OCI-LY7 (cell line): Measurements from ENCODE around the gene ATP4A. TPM values are rescaled to one million over a fixed set of nuclear protein-coding genes. Genes with fewer than 3 reads are reported as not detected.

Source experiments
- BruUV-seq: library from RNA; stranded (reverse); fragments of 400-500 nt; replicated peaks from 2 replicates; lab custom pipeline; 2021; lab: Mats Ljungman, UMichigan
- CTCF ChIA-PET: fragments of 300-600 bp; sonication (Branson Sonifier 250); formaldehyde crosslinking; loops from one replicate; lab custom pipeline; 2022; ENCODE audit warnings: antibody characterized with exemption; ENCODE audit not compliant: unreplicated experiment; lab: Charles Lee
- POLR2A ChIA-PET: fragments of 300-600 bp; sonication (Branson Sonifier 250); formaldehyde crosslinking; loops from one replicate; lab custom pipeline; 2022; ENCODE audit warnings: antibody characterized with exemption; lab: Charles Lee
- DNase-seq: peaks from one replicate; pipeline ENCODE4 v3.0.0-alpha.2; 2015; ENCODE audit warnings: low spot score
- H2AFZ ChIP-seq: fragments of 200-600 bp; sonication (generic), shearing (Covaris generic); 2 replicates; pipeline ENCODE4 v1.6.1; 2014; ENCODE audit warnings: mild to moderate bottlenecking, antibody characterized with exemption, low read length, moderate library complexity
- H3K27ac ChIP-seq: fragments of 200-600 bp; sonication (generic); 2 replicates; pipeline ENCODE4 v1.5.1; 2014; ENCODE audit warnings: mixed run types, low read depth, mild to moderate bottlenecking, moderate library complexity, low read length, inconsistent platforms; ENCODE audit not compliant: poor library complexity, severe bottlenecking
- H3K36me3 ChIP-seq: fragments of 200-600 bp; sonication (generic); 2 replicates; pipeline ENCODE4 v1.6.1; 2014; ENCODE audit warnings: mild to moderate bottlenecking, antibody characterized with exemption, low read length, moderate library complexity, mixed read lengths; ENCODE audit not compliant: insufficient read depth
- H3K4me1 ChIP-seq: fragments of 200-600 bp; sonication (generic); 2 replicates; pipeline ENCODE4 v1.5.1; 2014; ENCODE audit warnings: mild to moderate bottlenecking, low read length; ENCODE audit not compliant: insufficient read depth, poor library complexity, severe bottlenecking
- H3K4me2 ChIP-seq: fragments of 200-600 bp; sonication (generic); 2 replicates; pipeline ENCODE4 v1.6.1; 2014; ENCODE audit warnings: mild to moderate bottlenecking, low read length
- H3K4me3 ChIP-seq: fragments of 200-600 bp; sonication (generic); 2 replicates; pipeline ENCODE4 v1.5.1; 2014; ENCODE audit warnings: mild to moderate bottlenecking, low read depth, low read length; ENCODE audit not compliant: poor library complexity, severe bottlenecking
- H3K79me2 ChIP-seq: fragments of 200-600 bp; sonication (generic); 2 replicates; pipeline ENCODE4 v1.6.1; 2016; ENCODE audit warnings: low read depth, mild to moderate bottlenecking, low read length, moderate library complexity, mixed read lengths; ENCODE audit not compliant: insufficient read depth
- H3K9me2 ChIP-seq: fragments of 200-600 bp; sonication (generic); 2 replicates; pipeline ENCODE4 v1.6.1; 2016; ENCODE audit warnings: mild to moderate bottlenecking, low read length, mixed read lengths; ENCODE audit not compliant: insufficient read depth
- H3K9me3 ChIP-seq: fragments of 200-600 bp; sonication (generic); 2 replicates; pipeline ENCODE4 v1.6.1; 2014; ENCODE audit warnings: mild to moderate bottlenecking, mixed run types, low read length, mixed read lengths
- H4K20me1 ChIP-seq: fragments of 200-600 bp; sonication (generic); 2 replicates; pipeline ENCODE4 v1.6.1; 2014; ENCODE audit warnings: mild to moderate bottlenecking, antibody characterized with exemption, low read length, moderate library complexity, mixed read lengths; ENCODE audit not compliant: insufficient read depth
- CTCF ChIP-seq: fragments of 200-600 bp; sonication (generic); conservative IDR thresholded peaks from 2 replicates; pipeline ENCODE4 v1.5.1; 2014; ENCODE audit warnings: mild to moderate bottlenecking, antibody characterized with exemption, low read length, moderate library complexity, mixed read lengths
- EZH2phosphoT487 ChIP-seq: fragments of 200-600 bp; sonication (generic); IDR thresholded peaks from 2 replicates; pipeline ENCODE4 v1.6.1; 2018; ENCODE audit warnings: low read depth, borderline replicate concordance, mild to moderate bottlenecking, mixed run types, antibody characterized with exemption, low read length, moderate library complexity, mixed read lengths
- intact Hi-C: fragments of 100-400 bp; cut with micrococcal nuclease; formaldehyde crosslinking; loops from one replicate; pipeline ENCODE4 v1.10.0; 2022; ENCODE audit not compliant: unreplicated experiment
- total RNA-seq, 2 experiments: library from RNA; depleted of rRNA in 1 of 2; stranded (reverse); fragments of >200 nt in 1 of 2; shearing (Covaris generic) in 1 of 2; gene quantifications; 2 replicates each; pipeline ENCODE4 v1.2.3, GENCODE V29; 2014 to 2022

Gene ATP4A
- total RNA-seq, 2 experiments from 2014 or later, result 0.36 to 0.92 TPM

DNA sequence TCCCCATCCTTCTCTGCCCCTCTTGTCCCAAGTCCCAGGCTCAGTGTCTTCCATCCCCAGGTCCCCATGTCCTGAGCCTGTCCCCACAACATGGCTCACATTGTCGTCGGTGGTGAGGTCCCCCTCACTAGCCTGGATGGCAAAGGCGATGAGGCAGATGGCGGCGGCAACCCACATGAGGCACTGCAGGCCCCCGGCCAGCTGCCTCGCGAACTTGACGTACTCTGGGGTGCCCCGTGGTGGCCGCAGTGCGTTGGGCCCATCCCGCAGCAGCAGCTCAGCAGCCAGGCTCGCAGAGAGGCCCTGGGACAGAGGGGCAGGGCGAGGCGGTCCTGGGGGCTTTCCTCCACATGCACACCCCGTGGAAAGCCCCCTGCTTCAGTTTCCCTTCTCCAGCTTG, 1.1 kb downstream of the ATP4A start:
- no peaks in the 10 kb centered on the region for H3K9me3 ChIP-seq
- H3K4me1 ChIP-seq, result peaks cover 18% of the 10 kb centered on the region
- CTCF ChIA-PET, result interaction anchor here (0.6 kb wide), 1 partner anchor 100 kb away, joined by 3 read pairs; no protein-coding TSS in a partner anchor

GRCh38 chr19:35561436-35561835, 2.0 kb downstream of the ATP4A start:
- Histone ChIP-seq H3K9me2 (no peaks in the 10 kb centered on the region), H3K79me2 (no peaks in the 10 kb centered on the region), H3K9me3 (no peaks in the 10 kb centered on the region), H2AFZ (no peak overlapping the region), H3K4me1 (peaks cover 18% of the 10 kb centered on the region), H3K4me3 (no peak overlapping the region), H3K36me3 (no peaks in the 10 kb centered on the region), H3K4me2 (no peak overlapping the region), H3K27ac (no peak overlapping the region), H4K20me1 (no peaks in the 10 kb centered on the region)
- BruUV-seq, result no TSS peak
- CTCF ChIA-PET, result no interaction called here
- POLR2A ChIA-PET, result no interaction called here
- no peak for DNase-seq
- no peak for TF ChIP-seq EZH2phosphoT487
- no peak for TF ChIP-seq CTCF
- intact Hi-C loops, result no loop called here

More for the DNA sequence above, 1.1 kb downstream of the ATP4A start:
- TF ChIP-seq EZH2phosphoT487, result no peak
- TF ChIP-seq CTCF, result no peak
- Histone ChIP-seq H3K9me2 (no peaks in the 10 kb centered on the region), H3K4me2 (no peak overlapping the region), H4K20me1 (no peaks in the 10 kb centered on the region), H3K79me2 (no peaks in the 10 kb centered on the region), H2AFZ (no peak overlapping the region), H3K36me3 (no peaks in the 10 kb centered on the region), H3K4me3 (no peak overlapping the region), H3K27ac (no peak overlapping the region)
- POLR2A ChIA-PET, result no interaction called here
- intact Hi-C loops, result no loop called here
- BruUV-seq, result no TSS peak
- DNase-seq, result no peak

GRCh38 chr19:35560677-35561076, 2.8 kb downstream of the ATP4A start:
- CTCF ChIA-PET, result no interaction called here
- DNase-seq, result no peak
- POLR2A ChIA-PET, result no interaction called here
- H3K79me2 ChIP-seq, result no peaks in the 10 kb centered on the region
- no peak overlapping the region for H3K4me2 ChIP-seq
- BruUV-seq, result no TSS peak
- H2AFZ ChIP-seq, result no peak overlapping the region
- H4K20me1 ChIP-seq, result no peaks in the 10 kb centered on the region
- peaks cover 18% of the 10 kb centered on the region for H3K4me1 ChIP-seq
- H3K4me3 ChIP-seq, result no peak overlapping the region
- H3K9me2 ChIP-seq, result no peaks in the 10 kb centered on the region
- H3K27ac ChIP-seq, result no peak overlapping the region
- intact Hi-C loops, result no loop called here
- H3K36me3 ChIP-seq, result no peaks in the 10 kb centered on the region
- H3K9me3 ChIP-seq, result no peaks in the 10 kb centered on the region
- no peak for TF ChIP-seq EZH2phosphoT487
- no peak for TF ChIP-seq CTCF
